Stimulated activated CD8-positive, alpha-beta memory T cell treated with anti-CD3 and anti-CD28 coated beads, Interleukin-2, amount 100 ng/mL, for 48 hours (primary cell): Measurements from ENCODE around the gene PRR13.

ENCODE experiments used
- DNase-seq, 2 donors: peaks; one replicate each; pipeline ENCODE4 v3.0.0-alpha.2; 2020; ENCODE audit warnings: low read depth in 2 of 2

PRR13 gene

DNA sequence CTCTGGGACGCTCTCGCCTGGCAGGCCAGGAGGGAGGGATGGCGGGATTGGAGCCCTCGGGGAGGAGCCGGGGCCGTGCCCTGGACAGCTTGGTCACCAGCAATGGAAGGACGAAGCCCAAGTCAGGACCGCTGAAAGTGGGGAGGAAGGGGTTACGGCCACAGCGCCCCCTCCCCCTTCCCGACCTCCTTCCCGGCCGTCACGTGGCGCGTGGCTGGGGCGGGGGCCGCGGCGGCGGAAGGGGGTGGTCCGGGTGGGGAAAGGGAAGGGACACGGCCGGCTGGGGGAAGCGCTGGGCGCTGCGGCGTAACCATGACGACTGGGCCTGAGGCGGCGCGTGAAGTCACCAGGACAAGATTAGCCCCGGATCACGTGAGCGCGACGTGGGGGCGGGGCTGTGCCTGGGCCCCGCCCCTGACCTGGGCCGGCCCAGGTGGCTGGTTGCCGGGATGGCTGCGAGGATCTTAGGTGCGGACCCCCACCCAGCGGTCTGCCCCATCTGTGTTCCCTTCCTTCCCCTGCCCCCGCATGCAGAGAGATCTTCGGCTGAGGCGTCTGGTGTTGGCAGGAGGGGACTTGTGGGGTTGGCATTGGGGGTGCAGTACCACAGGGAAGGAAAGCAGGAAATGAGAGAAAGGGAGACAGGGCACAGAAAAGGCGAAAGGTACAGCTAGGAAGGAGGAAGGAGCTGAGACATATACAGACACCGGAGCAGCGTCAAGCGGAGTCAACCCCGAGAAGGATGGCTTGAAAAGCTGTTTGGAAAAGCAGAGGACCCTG, 51.5 kb downstream of the PRR13 start:
- DNase-seq = peak; percentile 77 to 82

DNA sequence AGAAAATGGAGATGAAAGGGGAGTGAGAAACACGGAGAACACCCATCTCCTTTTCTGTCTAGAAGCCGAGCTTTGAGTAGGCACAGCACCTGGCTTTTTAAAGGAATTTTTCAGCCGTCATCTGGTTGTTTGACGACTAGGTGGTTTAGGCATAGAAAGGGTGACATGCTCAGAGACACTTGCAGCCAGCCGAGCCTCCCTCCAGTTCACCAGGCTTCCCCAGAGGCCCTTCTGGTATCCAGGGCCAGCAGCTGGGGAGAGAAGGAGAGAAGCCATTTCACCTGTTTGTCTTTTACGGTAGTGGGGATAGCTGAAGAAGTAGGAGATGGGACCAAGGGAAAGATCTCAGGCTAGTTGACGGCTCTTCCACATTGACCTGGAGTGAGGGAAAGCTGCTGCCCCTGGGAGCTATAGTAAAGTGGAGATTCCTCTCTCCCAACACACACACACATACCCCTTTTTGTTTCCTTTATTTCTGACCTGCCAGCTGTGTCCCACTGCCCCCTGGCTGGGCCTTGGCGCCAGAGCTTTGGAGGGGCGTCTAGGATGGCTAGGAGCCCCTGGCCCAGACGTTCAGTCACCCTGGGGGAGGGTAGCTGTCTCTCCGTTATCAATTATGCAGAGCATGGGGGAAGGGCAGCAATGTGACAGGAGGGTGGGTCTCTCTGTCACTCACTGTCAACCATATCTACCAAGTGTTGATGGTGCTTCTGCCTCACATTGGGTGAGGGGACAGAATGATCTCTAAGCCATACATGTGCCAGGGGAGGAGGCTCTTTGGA, 52.3 kb downstream of the PRR13 start:
- no peak for DNase-seq
